NCI-H2227 treated with DMSO at 0.1 percent for 48 hours (cell line): ENCODE data around the gene MAFB.

Source experiments
- DNase-seq: peaks from one replicate; lab custom pipeline; 2025; lab: John Stamatoyannopoulos, UW

MAFB gene

GRCh38 chr20:40659567-40659966, 29.5 kb downstream of the MAFB start:
- DNase-seq, result no peak

GRCh38 chr20:40658509-40658908, 30.5 kb downstream of the MAFB start:
- no peak for DNase-seq

GRCh38 chr20:40657526-40657925, 31.5 kb downstream of the MAFB start:
- DNase-seq, result no peak

GRCh38 chr20:40655451-40655850, 33.6 kb downstream of the MAFB start:
- no peak for DNase-seq

GRCh38 chr20:40654876-40655275, 34.2 kb downstream of the MAFB start:
- no peak for DNase-seq

DNA sequence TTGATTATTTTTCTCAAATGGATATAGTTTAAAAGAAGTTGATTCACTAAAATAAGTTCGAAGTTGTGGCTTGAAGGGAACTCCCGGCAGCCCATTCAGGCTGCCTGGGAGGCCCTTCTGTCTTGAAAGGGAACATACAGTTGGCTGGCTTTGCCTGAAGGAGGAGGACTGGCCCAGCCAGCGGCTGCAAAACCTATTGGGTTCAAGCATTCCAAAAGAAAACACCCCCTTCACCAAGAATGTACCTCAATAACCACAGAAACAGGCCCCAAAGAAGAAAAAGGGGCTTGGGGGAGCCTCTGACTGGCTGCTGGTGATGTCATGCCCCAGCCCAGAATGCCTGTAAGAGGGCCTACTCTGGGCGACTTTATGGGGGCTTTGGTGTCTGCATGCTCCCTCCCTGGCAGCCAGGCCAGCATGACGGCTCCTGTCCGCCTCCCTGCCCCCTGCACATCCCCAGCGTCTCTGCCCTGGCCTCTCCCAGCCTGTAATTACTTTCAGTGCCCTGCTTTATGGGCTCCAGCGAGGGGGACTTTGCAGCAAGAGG, 36.5 kb downstream of the MAFB start:
- no peak for DNase-seq

DNA sequence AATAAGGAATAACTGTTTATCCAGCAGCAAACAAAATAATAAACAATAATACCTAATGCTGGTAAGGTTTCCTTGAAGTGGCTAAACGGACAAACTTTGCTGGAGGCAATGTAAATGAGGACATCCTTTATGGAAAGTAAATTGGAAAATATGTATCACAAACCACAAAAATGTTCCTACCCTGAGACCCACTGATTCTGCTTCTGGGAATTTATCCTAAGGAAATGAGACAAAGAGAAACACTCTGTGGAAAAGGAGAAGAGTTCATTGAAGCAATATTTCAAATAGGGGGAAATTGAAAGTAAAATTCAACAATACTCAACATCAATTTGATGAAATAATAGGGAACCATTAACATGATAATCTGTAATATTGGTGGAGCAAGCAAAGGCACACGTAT, 37.9 kb downstream of the MAFB start:
- DNase-seq, result no peak

- DNase-seq, result peak; percentile 3
Observed at GRCh38 chr20:40650707-40651106, 38.3 kb downstream of the MAFB start.

GRCh38 chr20:40648210-40649072, 40.6 kb downstream of the MAFB start:
- DNase-seq, result no peak

GRCh38 chr20:40646813-40647212, 42.2 kb downstream of the MAFB start:
- no peak for DNase-seq

GRCh38 chr20:40646361-40646760, 42.7 kb downstream of the MAFB start:
- peak; percentile 92 for DNase-seq

DNA sequence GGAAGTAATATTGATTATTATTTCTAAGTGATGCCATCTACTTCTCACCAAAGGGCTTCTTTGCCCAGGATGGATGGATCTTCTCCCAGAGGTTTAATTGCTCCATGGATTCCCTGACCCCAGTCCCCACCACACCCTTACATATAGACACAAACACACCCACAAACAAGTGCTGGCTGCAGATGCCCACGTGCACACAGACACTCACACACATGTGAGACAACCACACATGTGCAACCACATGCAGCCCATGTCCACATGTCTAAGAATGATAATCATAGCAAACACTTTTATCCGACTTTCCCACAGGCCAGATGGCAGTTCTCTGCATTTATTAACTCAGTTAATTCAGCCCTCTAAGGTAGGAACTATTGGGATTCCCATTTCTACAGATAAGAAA, 44.2 kb downstream of the MAFB start:
- no peak for DNase-seq

DNA sequence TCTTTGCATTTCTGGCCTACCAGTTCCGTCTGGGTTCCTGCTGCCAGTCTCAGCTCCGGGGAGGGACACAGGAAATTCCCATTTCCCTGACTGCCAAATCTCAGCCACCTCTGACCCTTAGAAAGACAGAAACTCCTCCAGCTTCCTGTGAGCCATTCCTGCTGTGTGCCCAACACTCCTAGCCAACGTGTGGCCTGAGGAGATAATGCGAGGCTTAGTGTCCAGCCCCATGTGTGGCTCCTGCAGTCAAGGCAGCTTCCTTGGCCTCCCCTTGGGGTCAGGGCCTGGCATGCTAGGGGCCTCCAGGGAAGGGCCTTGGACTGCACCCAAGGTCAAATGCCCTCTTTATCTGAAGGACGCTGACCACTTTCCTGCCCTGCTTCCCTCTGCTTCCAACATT, 45.1 kb downstream of the MAFB start:
- no peak for DNase-seq

DNA sequence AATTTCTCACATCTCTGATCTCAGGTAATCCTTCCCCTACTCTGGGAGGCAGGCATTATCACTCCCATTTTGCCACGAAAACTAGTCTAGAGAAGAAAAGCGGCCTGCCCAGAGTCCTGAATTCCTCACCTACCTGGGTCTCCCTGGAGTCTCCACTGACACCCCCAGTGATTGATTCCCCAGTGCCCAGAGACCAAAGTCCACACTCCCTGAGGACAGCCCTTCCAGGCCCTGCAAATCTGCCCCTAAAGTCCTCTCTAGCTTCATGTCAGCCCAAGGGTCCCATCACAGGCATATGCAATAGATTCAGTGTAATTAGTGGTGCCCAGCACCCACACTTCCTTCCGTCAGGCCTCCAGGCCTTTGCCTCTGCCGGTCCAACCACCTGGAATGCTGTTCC, 47.2 kb downstream of the MAFB start:
- no peak for DNase-seq

DNA sequence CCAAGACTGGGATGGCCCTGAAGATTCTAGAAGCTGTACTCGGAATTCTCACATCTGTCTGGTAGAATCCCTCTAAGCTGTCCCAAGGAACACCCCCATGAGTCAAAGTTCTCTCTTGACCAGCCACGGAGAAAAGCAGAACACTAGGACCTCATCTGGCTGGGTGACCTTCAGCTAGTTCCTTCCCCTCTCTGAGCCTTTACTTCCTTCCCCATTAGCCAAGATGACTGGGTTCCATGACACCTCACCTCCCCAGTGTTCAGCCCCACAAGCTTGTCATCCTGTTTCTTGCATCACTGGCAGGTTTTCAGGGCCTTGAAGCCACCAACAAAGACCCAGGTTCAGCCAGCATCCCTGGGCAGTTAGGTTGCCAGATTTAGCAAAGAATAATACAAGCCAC, 47.8 kb downstream of the MAFB start:
- no peak for DNase-seq

DNA sequence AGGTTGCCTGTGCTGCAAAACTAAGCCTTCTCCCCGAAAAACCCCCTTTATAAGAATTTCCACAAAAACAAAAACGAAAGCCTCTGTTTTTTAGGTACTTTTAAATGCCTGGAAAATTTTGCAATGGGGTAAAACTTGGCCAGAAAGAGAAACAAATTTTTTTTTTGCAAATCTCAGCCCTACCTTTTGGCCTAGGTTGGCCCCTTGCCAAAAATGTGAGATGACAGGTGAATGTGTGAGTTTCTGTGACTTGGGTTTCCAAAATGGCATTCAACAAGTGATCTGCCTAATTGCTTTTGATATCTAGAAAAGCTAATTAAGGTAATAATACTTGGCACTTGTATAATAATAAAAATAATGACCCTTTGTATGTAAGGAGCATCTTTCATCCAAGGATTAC, 48.4 kb downstream of the MAFB start:
- no peak for DNase-seq

GRCh38 chr20:40639676-40640355, 49.2 kb downstream of the MAFB start:
- no peak for DNase-seq

DNA sequence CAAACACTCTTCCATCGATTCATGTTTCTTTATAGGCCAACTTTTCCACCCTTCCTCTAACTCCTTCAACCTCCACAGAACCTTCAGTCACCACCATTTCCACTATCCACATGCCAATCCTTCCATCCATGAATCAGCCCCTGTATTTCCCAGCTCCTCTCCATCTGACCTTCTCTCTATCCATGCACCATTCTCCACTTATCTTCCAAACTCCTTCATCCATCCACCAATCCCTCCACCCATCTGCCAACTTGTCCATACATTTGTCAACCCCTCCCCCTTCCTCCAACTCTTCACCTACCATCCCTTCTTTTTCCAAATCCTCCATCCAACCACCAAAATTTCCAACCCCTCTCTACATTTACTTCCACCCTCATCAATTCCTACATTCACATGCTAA, 49.9 kb downstream of the MAFB start:
- no peak for DNase-seq

DNA sequence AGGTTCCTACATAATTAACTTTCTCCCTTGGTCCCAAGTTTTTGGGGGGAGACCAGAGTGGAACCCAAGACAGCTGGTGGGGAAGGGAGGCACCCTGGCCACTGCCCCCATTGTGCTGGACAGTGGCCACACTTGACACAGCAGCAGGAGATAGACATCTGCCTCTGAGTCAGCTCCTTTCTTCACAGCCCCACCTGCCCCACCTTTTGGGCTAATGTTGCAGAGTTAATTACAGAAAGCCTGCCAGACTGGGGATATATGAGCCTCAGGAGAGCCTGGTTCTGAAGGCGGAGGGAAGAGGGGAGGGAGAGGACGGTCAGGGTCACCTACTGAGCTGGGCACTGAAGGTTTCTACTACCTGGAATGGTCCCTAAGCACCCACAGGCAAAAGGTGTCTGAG, 50.6 kb downstream of the MAFB start:
- DNase-seq, result no peak

DNA sequence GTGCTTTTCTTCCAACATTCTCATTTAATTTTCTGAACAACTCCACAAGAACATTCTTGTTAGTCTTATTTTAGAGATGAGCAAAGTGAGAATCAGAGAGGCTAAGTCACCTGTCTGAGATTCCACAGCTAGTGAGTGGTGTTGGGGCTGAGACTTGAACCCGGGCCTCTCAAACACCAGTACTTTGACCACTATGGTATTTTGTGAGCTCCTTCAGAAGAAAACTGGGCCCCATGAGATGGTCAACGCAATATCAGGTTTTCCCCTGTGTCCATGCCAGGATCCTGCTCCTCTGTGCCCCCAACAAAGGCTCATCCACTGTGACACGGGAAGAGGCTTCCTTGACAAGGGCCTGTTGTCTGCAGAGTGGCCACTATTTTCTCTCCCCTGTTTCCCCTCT, 51.9 kb downstream of the MAFB start:
- DNase-seq, result no peak

GRCh38 chr20:40636486-40636885, 52.5 kb downstream of the MAFB start:
- DNase-seq, result no peak

DNA sequence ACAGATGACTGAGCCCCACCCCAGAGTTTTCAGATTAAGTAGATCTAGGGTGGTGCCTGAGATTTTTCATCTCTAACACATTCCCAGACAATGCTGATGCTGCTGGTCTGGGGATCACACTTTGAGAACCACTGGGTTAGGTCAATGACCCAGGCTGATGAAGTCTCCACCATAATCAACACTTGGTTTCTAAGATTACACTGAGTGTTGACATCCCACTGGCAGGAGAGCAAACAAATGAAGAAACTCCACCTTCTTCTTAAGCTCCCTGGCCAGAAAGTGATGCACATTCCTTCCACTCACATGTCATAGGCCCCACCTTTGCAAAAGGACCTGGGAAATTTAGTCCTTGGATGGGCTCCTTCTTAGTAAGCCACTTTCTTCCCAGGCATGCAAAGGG, 53.1 kb downstream of the MAFB start:
- no peak for DNase-seq
